Left cardiac atrium (tissue), 2 donors: Measurements from ENCODE around the gene RBM4. TPM values are rescaled to one million over a fixed set of nuclear protein-coding genes. Genes with fewer than 3 reads are reported as not detected.

Experiments used
- total RNA-seq, 2 donors: library from RNA; stranded (reverse); fragmentation: NEBNext Ultra II Directional; extraction: Animal tissue kit (Norgen Biotek cat#: 25700); gene quantifications; one replicate each; pipeline ENCODE4 v1.2.1, GENCODE V29; 2021
- donor health status: DM: no; HTN: yes; CAD: no; lungs with severe emphysema.
- donor health status: DM: yes; HTN: yes; CAD: no.

Gene RBM4
- total RNA-seq, 2 donors from 2014 or later, result 63.6 to 76.7 TPM

Other genes starting within 250 kb of the RBM4 start
- under 1 TPM; 0.18 to 0.68 TPM for gene NPAS4, start 217.7 kb upstream of the RBM4 start, total RNA-seq
- 10 to 100 TPM; 43.1 to 47.0 TPM for gene MRPL11, start 199.9 kb upstream of the RBM4 start, total RNA-seq
- gene PELI3, start 171.8 kb upstream of the RBM4 start, total RNA-seq, result 10 to 100 TPM in 1 of 2 donors, 1 to 10 TPM in 1; 9.1 to 11.0 TPM
- 10 to 100 TPM; 18.5 TPM for gene DPP3, start 158.3 kb upstream of the RBM4 start, total RNA-seq
- 10 to 100 TPM; 18.7 to 18.9 TPM for gene BBS1, start 128.1 kb upstream of the RBM4 start, total RNA-seq
- 1 to 10 TPM; 7.9 to 8.2 TPM for gene ZDHHC24, start 92.7 kb upstream of the RBM4 start, total RNA-seq
- gene ACTN3, start 91.8 kb upstream of the RBM4 start, total RNA-seq, result under 1 TPM; 0.10 to 0.15 TPM
- gene CTSF, start 70.1 kb upstream of the RBM4 start, total RNA-seq, result 10 to 100 TPM; 51.0 to 71.9 TPM
- gene CCDC87, start 45.6 kb upstream of the RBM4 start, total RNA-seq, result under 1 TPM; 0.18 to 0.39 TPM
- 10 to 100 TPM; 28.3 to 28.6 TPM for gene CCS, start 45.5 kb upstream of the RBM4 start, total RNA-seq
- gene RBM14, start 22.1 kb upstream of the RBM4 start, total RNA-seq, result 10 to 100 TPM; 31.2 to 35.2 TPM
- gene RBM4B, start 39.2 kb downstream of the RBM4 start, total RNA-seq, result 10 to 100 TPM in 1 of 2 donors, 1 to 10 TPM in 1; 8.0 to 13.8 TPM
- 1 to 10 TPM; 3.2 to 3.8 TPM for gene SPTBN2, start 90.5 kb downstream of the RBM4 start, total RNA-seq
- gene RCE1, start 204.7 kb downstream of the RBM4 start, total RNA-seq, result 1 to 10 TPM; 7.7 to 8.9 TPM
- gene LRFN4, start 218.4 kb downstream of the RBM4 start, total RNA-seq, result 10 to 100 TPM; 14.3 to 15.5 TPM